GM21528 (cell line): ENCODE data around the gene HDAC4.

Source experiments
- ATAC-seq: cut with Tn5 transposase; IDR thresholded peaks from one replicate; pipeline ENCODE4 v1.9.1; 2021; ENCODE audit warnings: mild to moderate bottlenecking, moderate library complexity; ENCODE audit not compliant: unreplicated experiment, low FRiP score

The HDAC4 gene

GRCh38 chr2:239385096-239386000 is 15.5 kb downstream of the HDAC4 start:
- ATAC-seq, result no peak

- no peak for ATAC-seq
Measured at GRCh38 chr2:239383759-239384156, 17.1 kb downstream of the HDAC4 start.

DNA sequence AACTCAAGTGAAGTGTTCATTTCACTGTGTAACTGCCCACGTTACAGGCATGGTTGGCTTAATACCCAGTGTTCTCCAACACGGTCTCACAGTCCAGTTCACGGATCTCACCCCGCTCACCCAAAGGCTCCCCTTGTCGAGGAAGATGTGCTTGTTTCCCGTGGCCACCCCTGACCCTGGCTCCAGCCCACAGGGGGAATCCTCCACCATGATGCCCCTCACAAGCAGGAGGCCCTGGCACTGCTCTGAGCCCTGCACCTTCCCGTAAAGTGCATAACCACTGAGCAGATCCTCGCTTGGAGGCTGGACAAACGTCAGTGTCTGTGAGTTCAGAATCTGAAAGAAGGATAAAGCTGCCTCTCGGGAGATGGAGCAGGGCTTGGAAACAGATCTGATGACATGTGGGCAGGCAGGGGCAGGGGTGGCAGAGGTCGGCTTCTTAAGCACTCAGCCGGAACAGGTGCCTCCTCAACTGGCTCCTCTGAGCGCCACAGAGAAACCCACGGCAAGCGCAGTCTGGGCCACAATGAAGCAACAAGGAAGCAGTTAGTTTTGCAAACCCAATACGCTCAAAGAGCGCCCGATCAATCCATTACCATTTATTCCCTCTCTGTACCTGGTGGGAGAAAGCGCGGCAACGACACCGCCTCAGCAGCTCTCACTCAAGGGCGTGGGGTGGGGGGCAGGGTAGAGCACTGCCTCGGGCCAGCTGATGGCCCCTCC is 17.6 kb downstream of the HDAC4 start:
- no peak for ATAC-seq

- no peak for ATAC-seq
Measured at GRCh38 chr2:239382384-239382880, 18.4 kb downstream of the HDAC4 start.

DNA sequence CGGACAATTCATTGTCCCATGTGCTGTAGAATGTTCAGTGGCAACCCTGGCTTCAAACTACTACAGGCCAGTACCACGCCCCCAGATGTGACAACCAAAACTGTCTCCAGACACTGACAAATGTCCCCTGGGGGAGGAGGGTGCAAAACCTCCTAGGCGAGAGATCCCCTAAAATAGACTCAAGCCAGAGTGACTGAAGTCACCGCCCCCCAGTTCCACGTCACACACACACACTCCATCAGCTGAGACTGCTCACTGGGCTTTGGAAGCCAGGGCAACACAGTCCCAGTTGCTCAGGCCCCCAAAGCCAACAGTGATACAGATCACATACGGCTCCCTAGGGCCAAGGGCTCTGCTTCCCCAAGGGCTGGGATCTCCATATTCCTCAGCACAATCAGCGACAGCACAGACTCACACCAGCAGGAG is 19.1 kb downstream of the HDAC4 start:
- no peak for ATAC-seq

- no peak for ATAC-seq
Measured at GRCh38 chr2:239380831-239381708, 19.8 kb downstream of the HDAC4 start.

DNA sequence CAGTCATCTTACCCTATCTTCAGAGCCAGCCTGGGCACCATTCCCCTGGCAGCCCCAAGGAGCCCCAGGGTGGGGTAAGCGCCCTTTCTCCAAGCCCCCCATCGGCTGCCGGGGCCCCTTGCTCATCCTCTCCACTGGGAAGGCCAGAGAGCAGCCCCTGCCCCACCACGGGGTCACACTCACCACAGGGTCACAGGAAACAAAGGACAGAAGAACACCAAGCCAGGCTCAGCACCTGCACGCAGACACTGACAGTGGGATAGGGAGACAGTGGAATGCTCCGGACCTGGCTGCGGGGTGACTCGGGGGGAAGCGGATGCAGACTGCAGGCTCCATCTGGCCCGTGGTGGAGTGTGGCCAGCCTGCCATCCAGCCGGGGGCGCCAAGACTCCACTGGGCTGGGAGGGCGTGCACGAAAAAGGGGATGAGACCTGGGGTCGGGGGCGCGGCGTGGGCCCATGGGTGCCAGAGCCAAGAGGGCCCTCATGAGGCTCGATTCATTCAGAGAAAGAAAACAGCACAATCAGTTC is 21.1 kb downstream of the HDAC4 start:
- ATAC-seq, result no peak

GRCh38 chr2:239378918-239379640 is 21.7 kb downstream of the HDAC4 start:
- ATAC-seq, result no peak

- ATAC-seq, result no peak
Measured at GRCh38 chr2:239378021-239378917, 22.6 kb downstream of the HDAC4 start.

DNA sequence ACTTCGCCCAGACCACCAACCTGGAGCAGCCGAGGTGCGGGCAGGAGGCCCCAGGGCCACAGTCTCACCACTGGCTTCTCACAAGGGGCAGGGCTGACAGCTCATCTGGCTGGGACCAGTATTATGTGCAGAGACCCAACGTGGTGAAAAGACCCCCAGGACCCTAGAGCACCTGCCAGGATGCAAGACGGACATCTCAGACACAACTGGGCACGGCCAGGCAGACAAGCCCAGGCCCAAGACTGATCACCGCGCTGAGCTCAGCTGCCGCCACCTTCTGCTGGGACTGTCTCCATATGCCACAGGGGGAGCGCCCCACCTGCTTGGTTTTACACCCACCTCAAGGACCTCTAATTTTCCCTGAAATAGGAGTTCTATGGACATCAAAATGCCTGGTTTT is 23.2 kb downstream of the HDAC4 start:
- no peak for ATAC-seq

DNA sequence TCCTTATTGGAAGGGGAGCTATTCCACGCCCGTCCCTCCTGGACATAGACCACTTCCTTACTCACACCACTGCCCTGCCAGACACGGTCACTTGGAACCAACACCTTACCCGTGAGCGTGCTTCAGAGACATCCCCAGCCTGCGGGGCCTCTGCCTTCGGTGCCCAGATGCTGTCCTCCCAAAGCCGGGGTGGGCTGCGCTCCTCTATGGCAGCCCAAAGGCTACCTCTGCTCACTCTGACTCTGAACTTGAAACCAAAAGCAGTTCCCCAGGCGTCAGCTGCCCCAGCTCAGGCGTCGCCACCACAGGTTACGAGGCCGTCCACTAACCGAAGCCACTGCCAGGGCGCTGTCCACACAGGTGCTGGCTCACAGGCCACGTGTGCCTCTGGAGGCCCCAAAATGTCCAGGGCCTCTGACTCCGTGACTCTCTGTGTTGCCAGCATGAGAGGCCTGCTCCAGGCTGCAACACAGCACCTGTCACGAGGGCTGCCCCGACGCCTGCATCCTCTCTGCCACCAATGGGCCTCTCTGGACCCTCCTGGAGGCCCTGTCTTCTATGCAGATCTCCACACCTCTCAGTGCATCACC is 23.8 kb downstream of the HDAC4 start:
- ATAC-seq, result no peak

- ATAC-seq, result no peak
Measured at GRCh38 chr2:239376351-239376750, 24.5 kb downstream of the HDAC4 start.

GRCh38 chr2:239375278-239376061 is 25.4 kb downstream of the HDAC4 start:
- no peak for ATAC-seq

DNA sequence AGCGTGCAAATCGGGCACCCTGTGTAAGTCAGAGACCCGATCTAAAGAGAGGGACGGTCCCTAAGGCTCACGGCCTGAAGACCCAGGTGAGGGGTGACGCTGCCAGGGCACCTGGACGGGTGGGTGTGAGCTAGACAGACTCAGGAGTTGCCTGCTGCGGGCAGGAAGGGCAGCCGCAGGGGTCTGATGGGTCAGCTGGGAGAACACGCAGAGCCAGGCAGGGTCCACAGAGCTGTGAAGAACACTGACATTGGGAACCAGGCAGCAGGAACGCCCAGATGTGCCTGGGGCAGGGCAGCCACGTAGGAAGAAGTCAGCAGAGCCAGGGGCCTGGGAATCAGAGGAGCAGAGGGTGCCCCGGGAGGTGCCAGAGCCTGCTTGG is 25.9 kb downstream of the HDAC4 start:
- no peak for ATAC-seq

DNA sequence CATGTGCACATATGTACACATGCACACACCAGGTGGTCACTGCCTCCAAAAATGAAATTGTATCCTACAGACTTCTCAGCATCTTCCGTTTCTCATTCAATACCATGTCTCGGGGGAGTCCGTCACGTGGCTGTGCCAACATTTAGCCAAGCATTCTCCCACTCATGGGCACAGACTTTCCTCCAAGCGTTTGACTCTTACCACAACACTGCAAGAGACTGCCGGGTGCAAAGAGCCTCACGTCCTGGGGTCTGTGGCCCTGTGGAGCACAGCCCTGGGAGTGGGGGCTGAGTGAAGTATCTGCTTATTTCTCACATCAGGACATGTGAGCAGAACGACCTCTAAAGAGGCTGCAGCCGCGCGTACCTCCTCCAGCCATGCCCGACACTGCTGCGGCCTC is 28.0 kb downstream of the HDAC4 start:
- ATAC-seq, result no peak

DNA sequence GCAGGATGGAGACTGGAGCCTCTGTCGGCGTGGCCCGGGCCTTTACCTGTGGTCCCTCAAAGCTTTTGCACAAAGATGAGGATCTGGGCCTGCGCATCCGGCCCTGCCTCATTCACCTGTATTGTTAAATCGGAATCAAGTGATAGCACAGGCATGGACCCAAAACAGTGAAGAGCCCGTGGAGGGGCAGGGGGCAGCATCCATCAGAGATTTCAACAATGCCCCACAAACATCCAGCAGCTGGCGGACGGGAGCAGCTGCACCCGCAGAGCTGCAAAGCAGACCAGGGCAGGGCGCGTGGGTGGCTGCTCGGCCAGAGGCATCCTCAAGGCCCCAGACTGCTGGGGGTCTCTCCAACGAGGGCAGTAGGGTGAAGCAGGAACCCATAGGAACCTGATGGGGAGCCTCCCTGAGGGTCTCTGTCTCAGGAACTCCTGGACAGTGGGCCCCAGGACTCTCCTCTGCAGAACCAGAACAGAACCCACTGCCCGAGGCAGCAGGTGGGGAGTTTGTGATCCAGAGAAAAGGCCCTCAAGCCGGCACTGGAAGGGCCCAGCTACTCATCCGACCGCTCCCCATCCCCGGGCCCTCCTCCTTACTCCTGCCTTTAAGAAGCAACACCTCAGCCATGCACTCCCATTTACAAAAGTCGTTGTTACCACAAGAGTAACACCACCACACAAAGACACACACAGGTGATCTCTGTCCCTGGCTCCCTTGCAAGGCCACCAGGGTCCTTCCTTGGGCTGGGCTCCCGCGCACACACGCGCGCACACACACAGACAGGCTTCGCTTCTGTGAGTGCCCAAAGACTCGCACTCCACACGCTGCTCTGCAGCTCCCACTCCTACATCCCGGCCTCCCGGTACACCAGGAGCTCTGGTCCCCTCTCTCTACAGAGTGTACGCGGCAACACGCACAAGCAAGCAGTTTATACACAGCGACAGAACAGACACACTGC is 28.8 kb downstream of the HDAC4 start:
- no peak for ATAC-seq
